Thyroid gland (tissue), 4 donors: ENCODE results near the gene TSSK3.

Experiments used
- POLR2A ChIP-seq, 2 donors: fragments of 450-650 bp; IDR thresholded peaks; one replicate each; pipeline ENCODE4 v1.6.1; 2017; ENCODE audit warnings: antibody characterized with exemption in 2 of 2, mild to moderate bottlenecking in 2 of 2, moderate library complexity in 1 of 2
- TF ChIP-seq, protein P1 (sequence below), 6 experiments: fragments of 200-600 bp in 3 of 6; fragments of 450-650 bp in 3 of 6; sonication (generic) in 3 of 6; IDR thresholded peaks; one replicate each; pipeline ENCODE4 v1.5.1; 2016 to 2019; ENCODE audit warnings: antibody characterized with exemption in 6 of 6, mild to moderate bottlenecking in 2 of 6, inconsistent platforms in 1 of 6, moderate library complexity in 1 of 6

- TF ChIP-seq, protein P1, sequence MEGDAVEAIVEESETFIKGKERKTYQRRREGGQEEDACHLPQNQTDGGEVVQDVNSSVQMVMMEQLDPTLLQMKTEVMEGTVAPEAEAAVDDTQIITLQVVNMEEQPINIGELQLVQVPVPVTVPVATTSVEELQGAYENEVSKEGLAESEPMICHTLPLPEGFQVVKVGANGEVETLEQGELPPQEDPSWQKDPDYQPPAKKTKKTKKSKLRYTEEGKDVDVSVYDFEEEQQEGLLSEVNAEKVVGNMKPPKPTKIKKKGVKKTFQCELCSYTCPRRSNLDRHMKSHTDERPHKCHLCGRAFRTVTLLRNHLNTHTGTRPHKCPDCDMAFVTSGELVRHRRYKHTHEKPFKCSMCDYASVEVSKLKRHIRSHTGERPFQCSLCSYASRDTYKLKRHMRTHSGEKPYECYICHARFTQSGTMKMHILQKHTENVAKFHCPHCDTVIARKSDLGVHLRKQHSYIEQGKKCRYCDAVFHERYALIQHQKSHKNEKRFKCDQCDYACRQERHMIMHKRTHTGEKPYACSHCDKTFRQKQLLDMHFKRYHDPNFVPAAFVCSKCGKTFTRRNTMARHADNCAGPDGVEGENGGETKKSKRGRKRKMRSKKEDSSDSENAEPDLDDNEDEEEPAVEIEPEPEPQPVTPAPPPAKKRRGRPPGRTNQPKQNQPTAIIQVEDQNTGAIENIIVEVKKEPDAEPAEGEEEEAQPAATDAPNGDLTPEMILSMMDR (IDR thresholded peaks at IDR 0.05): no peak
- TF ChIP-seq POLR2A (IDR thresholded peaks at IDR 0.05): no peak
Measured at GRCh38 chr1:32357614-32358013, 4.7 kb upstream of the TSSK3 start.
